IMR-90 (cell line): ENCODE data around the gene PADI2. TPM values are rescaled to one million over a fixed set of nuclear protein-coding genes. Genes with fewer than 3 reads are reported as not detected.

ENCODE experiments used
- ATAC-seq: fragments of 200-7000 bp; cut with Tn5 transposase; 2 replicates; pipeline ENCODE4 v1.9.1; 2020; ENCODE audit warnings: low read depth, mild to moderate bottlenecking, moderate library complexity
- BruUV-seq: library from RNA; stranded (reverse); fragments of 400-500 nt; replicated peaks from 2 replicates; lab custom pipeline; 2021; lab: Mats Ljungman, UMichigan
- CTCF ChIA-PET: fragments of 300-600 bp; formaldehyde crosslinking; extraction: SDS; loops from one replicate; lab custom pipeline; 2021; ENCODE audit warnings: antibody characterized with exemption; lab: Yijun Ruan, JAX
- POLR2A ChIA-PET: fragments of 300-600 bp; sonication (Branson Sonifier 250); formaldehyde crosslinking; loops from one replicate; lab custom pipeline; 2022; ENCODE audit warnings: antibody characterized with exemption; ENCODE audit not compliant: unreplicated experiment; lab: Charles Lee
- DNase-seq: peaks from one replicate; pipeline ENCODE4 v3.0.0; 2013
- H2AFZ ChIP-seq: replicated peaks from 2 replicates; pipeline ENCODE3; 2013; ENCODE audit warnings: low read length, mild to moderate bottlenecking; ENCODE audit not compliant: poor library complexity
- H2AK5ac ChIP-seq: 2 replicates; pipeline ENCODE4 v1.6.1; 2013; ENCODE audit warnings: low read depth, low read length, inconsistent platforms
- H2AK9ac ChIP-seq: replicated peaks from 2 replicates; pipeline ENCODE3; 2013; ENCODE audit warnings: mild to moderate bottlenecking, low read depth, low read length, moderate library complexity; ENCODE audit not compliant: poor library complexity
- H2BK120ac ChIP-seq: 2 replicates; pipeline ENCODE4 v1.6.1; 2013; ENCODE audit warnings: low read depth, low read length, inconsistent platforms
- H2BK15ac ChIP-seq: 3 replicates; pipeline ENCODE4 v1.6.1; 2013; ENCODE audit warnings: low read depth, low read length, inconsistent platforms
- H2BK20ac ChIP-seq: 2 replicates; pipeline ENCODE4 v1.6.1; 2013; ENCODE audit warnings: low read depth, mild to moderate bottlenecking, inconsistent platforms, low read length, moderate library complexity
- H2BK5ac ChIP-seq: 2 replicates; pipeline ENCODE4 v1.6.1; 2013; ENCODE audit warnings: mild to moderate bottlenecking, low read depth, low read length, inconsistent platforms; ENCODE audit not compliant: poor library complexity, severe bottlenecking
- H3K14ac ChIP-seq: replicated peaks from 2 replicates; pipeline ENCODE4 v1.6.1; 2013; ENCODE audit warnings: low read depth, low read length, inconsistent platforms
- H3K18ac ChIP-seq: 2 replicates; pipeline ENCODE4 v1.6.1; 2013; ENCODE audit warnings: low read depth, low read length, control low read depth
- H3K23ac ChIP-seq: 2 replicates; pipeline ENCODE4 v1.6.1; 2013; ENCODE audit warnings: low read depth, low read length, inconsistent platforms
- H3K27ac ChIP-seq: 2 replicates; pipeline ENCODE4 v1.5.1; 2013; ENCODE audit warnings: mild to moderate bottlenecking, control low read depth, low read length; ENCODE audit not compliant: insufficient read depth
- H3K27me3 ChIP-seq: 2 replicates; pipeline ENCODE4 v1.6.1; 2013; ENCODE audit warnings: low read length; ENCODE audit not compliant: control insufficient read depth, insufficient read depth
- H3K36me3 ChIP-seq: 2 replicates; pipeline ENCODE4 v1.6.1; 2013; ENCODE audit warnings: low read length, mixed read lengths; ENCODE audit not compliant: control insufficient read depth, insufficient read depth
- H3K4ac ChIP-seq: 2 replicates; pipeline ENCODE4 v1.6.1; 2013; ENCODE audit warnings: low read depth, low read length, inconsistent platforms
- H3K4me1 ChIP-seq: 2 replicates; pipeline ENCODE4 v1.6.1; 2013; ENCODE audit warnings: low read length, mixed read lengths; ENCODE audit not compliant: control insufficient read depth, insufficient read depth
- H3K4me2 ChIP-seq: 2 replicates; pipeline ENCODE4 v1.6.1; 2013; ENCODE audit warnings: low read depth, mild to moderate bottlenecking, control low read depth, low read length, moderate library complexity
- H3K4me3 ChIP-seq: 2 replicates; pipeline ENCODE4 v1.5.1; 2013; ENCODE audit warnings: low read depth, mild to moderate bottlenecking, control low read depth, low read length, moderate library complexity; ENCODE audit not compliant: insufficient read depth
- H3K56ac ChIP-seq: 2 replicates; pipeline ENCODE4 v1.6.1; 2013; ENCODE audit warnings: low read length, inconsistent platforms; ENCODE audit not compliant: insufficient read depth; ENCODE audit errors: extremely low read depth
- H3K79me1 ChIP-seq, 2 experiments: 2 replicates each; pipeline ENCODE4 v1.6.1; 2013; ENCODE audit warnings: low read length in 2 of 2, inconsistent platforms in 1 of 2, low read depth in 1 of 2
- H3K9ac ChIP-seq: 2 replicates; pipeline ENCODE4 v1.6.1; 2013; ENCODE audit warnings: low read depth, low read length, control low read depth
- H3K9me1 ChIP-seq: 2 replicates; pipeline ENCODE4 v1.6.1; 2013; ENCODE audit warnings: low read length, inconsistent platforms; ENCODE audit not compliant: insufficient read depth
- H3K9me3 ChIP-seq: 2 replicates; pipeline ENCODE4 v1.6.1; 2013; ENCODE audit warnings: low read length; ENCODE audit not compliant: control insufficient read depth, insufficient read depth
- H4K20me1 ChIP-seq: 2 replicates; pipeline ENCODE4 v1.6.1; 2013; ENCODE audit warnings: low read length, inconsistent platforms; ENCODE audit not compliant: insufficient read depth
- H4K5ac ChIP-seq: 2 replicates; pipeline ENCODE4 v1.6.1; 2013; ENCODE audit warnings: mild to moderate bottlenecking, low read depth, low read length, control low read depth
- H4K8ac ChIP-seq, 2 experiments: 2 replicates each; pipeline ENCODE4 v1.6.1; 2013; ENCODE audit warnings: low read depth in 2 of 2, low read length in 2 of 2, control low read depth in 1 of 2, inconsistent platforms in 1 of 2
- H4K91ac ChIP-seq: 2 replicates; pipeline ENCODE4 v1.6.1; 2013; ENCODE audit warnings: low read depth, low read length, inconsistent platforms; ENCODE audit not compliant: insufficient read depth
- CHD1 ChIP-seq: IDR thresholded peaks from 2 replicates; pipeline ENCODE4 v1.6.1; 2012; ENCODE audit warnings: low read depth, low read length, improper control_type of control experiment
- ELK1 ChIP-seq: fragments of 150-350 bp; IDR thresholded peaks from 2 replicates; pipeline ENCODE4 v1.6.1; 2016; ENCODE audit warnings: low read depth, mild to moderate bottlenecking, low read length, moderate library complexity, borderline replicate concordance
- MXI1 ChIP-seq: IDR thresholded peaks from 2 replicates; pipeline ENCODE4 v1.6.1; 2012; ENCODE audit warnings: low read depth, mild to moderate bottlenecking, low read length, moderate library complexity, borderline replicate concordance
- SMC3 ChIP-seq: fragments of 150-350 bp; IDR thresholded peaks from 2 replicates; pipeline ENCODE4 v1.6.1; 2016; ENCODE audit warnings: low read depth, mild to moderate bottlenecking, antibody characterized with exemption, low read length, moderate library complexity
- WGBS, 2 experiments: methylation state at CpG; one replicate each; pipeline versions ENCODE4 v1.1.5 to v1.1.7; 2013; ENCODE audit warnings: missing lambda C conversion rate in 2 of 2; ENCODE audit not compliant: insufficient read length in 1 of 2; ENCODE audit errors: extremely low coverage in 2 of 2; 5-methylcytosine and 5-hydroxymethylcytosine counted together
- dilution Hi-C: fragments of 300-500 bp; cut with HindIII; formaldehyde crosslinking; loops from one replicate; pipeline ENCODE4 v1.14.3; 2018; ENCODE audit warnings: low sequenced_read_pairs; ENCODE audit not compliant: unreplicated experiment
- in situ Hi-C: fragments of 300-500 bp; cut with MboI; formaldehyde crosslinking; loops from 3 replicates; pipeline ENCODE4 v1.14.3; 2019; ENCODE audit warnings: low sequenced_read_pairs, inconsistent platforms, mixed read lengths
- intact Hi-C: fragments of 100-400 bp; cut with micrococcal nuclease; formaldehyde crosslinking; loops from 2 replicates; pipeline ENCODE4 v1.10.0; 2022
- polyA plus RNA-seq, 3 experiments: library from polyadenylated mRNA; depleted of rRNA; stranded (reverse); fragments of >200 nt; gene quantifications; 2 replicates each; pipeline ENCODE4 v1.2.3, GENCODE V29; 2012; ENCODE audit warnings: low replicate concordance in 1 of 3
- total RNA-seq: library from RNA; depleted of rRNA; stranded (reverse); fragments of >200 nt; gene quantifications from 2 replicates; pipeline ENCODE4 v1.2.3, GENCODE V29; 2012
- TF ChIP-seq, protein P1 (sequence below): fragments of 150-350 bp; IDR thresholded peaks from 2 replicates; pipeline ENCODE4 v1.6.1; 2017; ENCODE audit warnings: mild to moderate bottlenecking, antibody characterized with exemption, low read length, low read depth

The PADI2 gene
- total and polyA plus RNA-seq, 2 of the 4 experiments (the other 2 are of a cell fraction): not detected

GRCh38 chr1:17137441-17137840 is 18.2 kb upstream of the PADI2 start:
- CTCF ChIA-PET: no interaction called here
- Histone ChIP-seq H3K9me3 (no peaks in the 10 kb centered on the region), H3K14ac (no peak overlapping the region), H3K9me1 (peaks cover 8% of the 10 kb centered on the region; the same call in 1 of the 2 replicates), H2BK15ac (no peak overlapping the region), H3K27me3 (peaks cover 10% of the 10 kb centered on the region; the same call in 1 of the 2 replicates), H4K5ac (no peak overlapping the region), H4K20me1 (no peaks in the 10 kb centered on the region), H4K8ac (no peak overlapping the region), H3K27ac (no peak overlapping the region), H2BK5ac (no peak overlapping the region), H2BK20ac (no peak overlapping the region), H3K4ac (no peak overlapping the region), H3K23ac (no peak overlapping the region), H2AK9ac (no peak overlapping the region), H3K56ac (no peak overlapping the region), H3K36me3 (no peaks in the 10 kb centered on the region), H3K18ac (no peak overlapping the region), H2AK5ac (no peak overlapping the region), H2AFZ (no peak overlapping the region), H4K91ac (no peak overlapping the region), H3K4me3 (no peak overlapping the region), H3K79me1 (no peaks in the 10 kb centered on the region), H2BK120ac (no peak overlapping the region), H3K4me2 (no peak overlapping the region), H3K9ac (no peak overlapping the region), H3K4me1 (no peaks in the 10 kb centered on the region)
- ATAC-seq (no peak), DNase-seq (no peak)
- no TSS peak for BruUV-seq
- POLR2A ChIA-PET: no interaction called here
- intact Hi-C loops (no loop called here), dilution Hi-C loops (no loop called here), in situ Hi-C loops (no loop called here)
- no CpG with 5 or more reads among the region's 6 CpGs for WGBS, 2 experiments
- TF ChIP-seq, protein P1, sequence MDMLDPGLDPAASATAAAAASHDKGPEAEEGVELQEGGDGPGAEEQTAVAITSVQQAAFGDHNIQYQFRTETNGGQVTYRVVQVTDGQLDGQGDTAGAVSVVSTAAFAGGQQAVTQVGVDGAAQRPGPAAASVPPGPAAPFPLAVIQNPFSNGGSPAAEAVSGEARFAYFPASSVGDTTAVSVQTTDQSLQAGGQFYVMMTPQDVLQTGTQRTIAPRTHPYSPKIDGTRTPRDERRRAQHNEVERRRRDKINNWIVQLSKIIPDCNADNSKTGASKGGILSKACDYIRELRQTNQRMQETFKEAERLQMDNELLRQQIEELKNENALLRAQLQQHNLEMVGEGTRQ: no peak
- no peak for TF ChIP-seq SMC3
- no peak for TF ChIP-seq MXI1
- no peak for TF ChIP-seq CHD1
- no peak for TF ChIP-seq ELK1
